Osteoblast (primary cell): ENCODE measurements around the gene ABLIM3. TPM values are rescaled to one million over a fixed set of nuclear protein-coding genes. Genes with fewer than 3 reads are reported as not detected.

Experiments used
- DNase-seq: peaks from one replicate; pipeline ENCODE4 v3.0.0; 2011; ENCODE audit warnings: low spot score, mixed read lengths; ENCODE audit not compliant: insufficient read length; ENCODE audit errors: missing footprints
- H2AFZ ChIP-seq: 2 replicates; pipeline ENCODE4 v1.6.0; 2011; ENCODE audit warnings: mild to moderate bottlenecking, low read length
- H3K27ac ChIP-seq: 2 replicates; pipeline ENCODE4 v1.5.1; 2011; ENCODE audit warnings: mild to moderate bottlenecking, low read depth, low read length, moderate library complexity
- H3K27me3 ChIP-seq: 2 replicates; pipeline ENCODE4 v1.6.0; 2012; ENCODE audit warnings: mild to moderate bottlenecking, control low read depth, inconsistent platforms, low read length, moderate library complexity; ENCODE audit not compliant: insufficient read depth
- H3K36me3 ChIP-seq: 2 replicates; pipeline ENCODE4 v1.5.1; 2011; ENCODE audit warnings: mild to moderate bottlenecking, low read length, control low read depth, moderate library complexity; ENCODE audit not compliant: insufficient read depth
- H3K4me1 ChIP-seq: 2 replicates; pipeline ENCODE4 v1.5.1; 2011; ENCODE audit warnings: mild to moderate bottlenecking, low read length, control low read depth, moderate library complexity; ENCODE audit not compliant: insufficient read depth
- H3K4me2 ChIP-seq: 2 replicates; pipeline ENCODE4 v1.6.0; 2011; ENCODE audit warnings: mild to moderate bottlenecking, low read length; ENCODE audit not compliant: insufficient read depth
- H3K4me3 ChIP-seq: fragments of 200-600 bp; sonication (generic); 3 replicates; pipeline ENCODE4 v1.5.1; 2012; ENCODE audit warnings: mild to moderate bottlenecking, low read length, inconsistent platforms; ENCODE audit not compliant: insufficient read depth
- H3K79me2 ChIP-seq: 2 replicates; pipeline ENCODE4 v1.6.0; 2012; ENCODE audit warnings: mild to moderate bottlenecking, low read length, control low read depth, inconsistent platforms; ENCODE audit not compliant: insufficient read depth
- H3K9me3 ChIP-seq: 2 replicates; pipeline ENCODE4 v1.5.1; 2011; ENCODE audit warnings: low read depth, low read length, control low read depth
- H4K20me1 ChIP-seq: 2 replicates; pipeline ENCODE4 v1.6.0; 2012; ENCODE audit warnings: mild to moderate bottlenecking, low read length, control low read depth; ENCODE audit not compliant: insufficient read depth
- total RNA-seq: library from RNA; depleted of rRNA; stranded (reverse); fragments of >200 nt; gene quantifications from 2 replicates; pipeline ENCODE4 v1.2.3, GENCODE V29; 2012
- TF ChIP-seq, protein P1 (sequence below): IDR thresholded peaks from 2 replicates; pipeline ENCODE4 v1.5.1; 2011; ENCODE audit warnings: mild to moderate bottlenecking, low read depth, low read length, moderate library complexity; ENCODE audit errors: extremely low read depth

Gene ABLIM3
- total RNA-seq, 1 donor, result 5.8 TPM

DNA sequence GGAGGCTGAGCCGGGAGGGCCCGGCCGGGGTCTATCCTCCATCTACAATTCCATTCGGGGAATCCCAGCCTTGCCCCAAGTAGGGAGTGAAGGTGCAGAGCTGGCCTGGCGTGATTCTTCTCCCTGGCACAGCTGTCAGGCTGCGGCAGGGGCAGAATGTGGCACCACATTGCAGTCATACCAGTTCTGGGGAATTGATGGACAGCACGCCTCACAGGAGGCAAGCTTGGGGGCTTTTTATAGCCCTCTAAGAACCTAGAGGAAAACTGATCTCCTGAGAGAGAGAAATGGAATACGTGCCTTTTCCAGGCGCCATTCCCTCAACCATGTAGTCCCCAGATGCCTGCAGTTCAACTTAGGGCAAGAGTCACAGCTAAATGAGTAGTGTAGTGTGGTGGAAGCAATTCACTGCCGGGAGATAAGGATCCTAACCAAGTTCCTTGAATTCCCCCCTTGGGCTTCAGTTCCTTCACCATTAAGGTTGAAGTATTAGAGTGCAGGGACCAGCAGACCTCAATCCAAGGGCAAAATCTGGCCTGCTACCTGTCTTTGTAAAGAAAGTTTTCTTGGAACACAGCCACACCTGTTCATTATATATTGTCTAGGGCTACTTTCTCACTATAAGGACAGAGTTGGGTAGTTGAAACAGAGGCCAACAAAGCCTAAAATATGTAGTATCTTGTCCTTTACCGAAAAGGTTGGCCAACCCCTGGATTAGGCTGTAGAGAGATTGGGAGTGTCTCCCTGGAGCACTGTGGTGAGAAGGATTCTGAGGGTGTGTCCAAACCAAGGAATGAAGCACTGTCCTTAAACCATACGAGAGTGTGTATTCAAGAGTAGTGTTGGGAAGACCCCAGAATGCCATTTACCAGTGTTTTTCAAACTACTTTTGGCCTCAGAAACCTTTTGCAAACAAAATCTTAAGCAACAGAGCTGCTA, 141.0 kb downstream of the ABLIM3 start:
- no peak for DNase-seq
- no peak overlapping the region for H3K4me3 ChIP-seq
- H3K4me2 ChIP-seq, result no peak overlapping the region
- H3K4me1 ChIP-seq, result no peaks in the 10 kb centered on the region
- no peaks in the 10 kb centered on the region for H4K20me1 ChIP-seq
- H3K27ac ChIP-seq, result no peak overlapping the region
- H3K36me3 ChIP-seq, result no peaks in the 10 kb centered on the region
- H3K9me3 ChIP-seq, result no peaks in the 10 kb centered on the region
- H2AFZ ChIP-seq, result no peak overlapping the region
- H3K27me3 ChIP-seq, result peaks cover 7% of the 10 kb centered on the region
- TF ChIP-seq, protein P1, sequence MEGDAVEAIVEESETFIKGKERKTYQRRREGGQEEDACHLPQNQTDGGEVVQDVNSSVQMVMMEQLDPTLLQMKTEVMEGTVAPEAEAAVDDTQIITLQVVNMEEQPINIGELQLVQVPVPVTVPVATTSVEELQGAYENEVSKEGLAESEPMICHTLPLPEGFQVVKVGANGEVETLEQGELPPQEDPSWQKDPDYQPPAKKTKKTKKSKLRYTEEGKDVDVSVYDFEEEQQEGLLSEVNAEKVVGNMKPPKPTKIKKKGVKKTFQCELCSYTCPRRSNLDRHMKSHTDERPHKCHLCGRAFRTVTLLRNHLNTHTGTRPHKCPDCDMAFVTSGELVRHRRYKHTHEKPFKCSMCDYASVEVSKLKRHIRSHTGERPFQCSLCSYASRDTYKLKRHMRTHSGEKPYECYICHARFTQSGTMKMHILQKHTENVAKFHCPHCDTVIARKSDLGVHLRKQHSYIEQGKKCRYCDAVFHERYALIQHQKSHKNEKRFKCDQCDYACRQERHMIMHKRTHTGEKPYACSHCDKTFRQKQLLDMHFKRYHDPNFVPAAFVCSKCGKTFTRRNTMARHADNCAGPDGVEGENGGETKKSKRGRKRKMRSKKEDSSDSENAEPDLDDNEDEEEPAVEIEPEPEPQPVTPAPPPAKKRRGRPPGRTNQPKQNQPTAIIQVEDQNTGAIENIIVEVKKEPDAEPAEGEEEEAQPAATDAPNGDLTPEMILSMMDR, result no peak
- no peaks in the 10 kb centered on the region for H3K79me2 ChIP-seq

DNA sequence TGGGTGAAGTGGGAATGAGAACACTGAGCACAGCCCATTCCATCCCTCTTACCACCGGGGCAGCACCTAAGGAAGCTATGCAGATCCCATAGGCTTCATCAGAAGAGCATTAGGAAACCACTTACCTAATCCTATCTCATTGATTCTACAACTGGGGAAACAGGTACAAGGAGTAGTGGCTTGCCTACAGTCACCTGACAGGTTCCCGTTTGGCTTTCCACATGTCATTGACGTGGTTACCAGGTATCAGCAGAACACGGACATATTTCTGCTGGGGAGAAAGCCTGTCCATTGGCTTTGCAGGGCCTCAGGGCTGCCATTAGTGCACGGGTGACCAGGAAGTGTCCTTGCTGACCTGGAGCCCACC, 141.7 kb downstream of the ABLIM3 start:
- H3K4me3 ChIP-seq, result no peak overlapping the region
- H3K9me3 ChIP-seq, result no peaks in the 10 kb centered on the region
- no peak for DNase-seq
- no peak overlapping the region for H2AFZ ChIP-seq
- H4K20me1 ChIP-seq, result no peaks in the 10 kb centered on the region
- H3K27ac ChIP-seq, result no peak overlapping the region
- no peaks in the 10 kb centered on the region for H3K36me3 ChIP-seq
- H3K27me3 ChIP-seq, result peaks cover 7% of the 10 kb centered on the region
- no peaks in the 10 kb centered on the region for H3K4me1 ChIP-seq
- TF ChIP-seq, protein P1, result no peak
- H3K4me2 ChIP-seq, result no peak overlapping the region
- no peaks in the 10 kb centered on the region for H3K79me2 ChIP-seq

DNA sequence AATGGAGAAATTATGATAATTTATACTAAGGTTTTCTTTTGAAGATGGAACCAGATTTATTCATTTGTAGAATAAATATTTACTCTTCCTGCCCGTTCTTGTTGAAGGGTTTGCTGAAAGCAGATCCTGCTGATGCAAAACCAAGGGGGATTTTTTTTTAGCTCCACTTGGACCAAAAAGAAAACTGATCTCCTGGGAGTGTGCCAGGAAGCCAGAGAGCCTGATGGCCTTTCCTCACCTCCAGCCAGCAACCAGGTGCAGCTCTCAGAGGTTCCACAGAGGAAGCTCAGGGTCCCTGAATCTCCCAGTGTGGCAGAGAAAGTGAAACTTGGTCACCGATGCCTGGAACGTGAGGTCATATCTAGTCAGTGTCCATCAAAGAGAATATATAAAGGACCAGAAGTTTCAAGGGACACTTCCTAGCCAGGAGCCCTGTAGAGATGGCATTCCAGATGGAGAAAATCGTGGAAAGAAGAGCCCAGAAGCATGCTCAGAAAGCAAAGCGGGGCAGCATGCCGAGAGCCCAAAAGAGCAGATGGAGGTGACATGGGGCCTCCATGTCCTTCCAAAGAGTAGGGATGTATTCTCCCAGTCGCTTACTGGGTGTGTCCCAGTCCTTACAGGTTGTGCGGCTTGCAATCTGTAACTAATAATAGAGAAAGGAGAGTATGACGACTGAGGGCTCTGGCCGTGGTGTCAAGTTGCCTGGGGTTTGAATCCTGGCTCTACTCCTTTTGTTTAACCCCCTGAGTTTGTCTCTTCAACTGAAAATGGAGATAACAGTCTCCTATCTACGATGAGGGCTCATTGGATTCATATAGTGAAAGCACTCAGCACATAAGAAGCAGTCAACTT, 142.6 kb downstream of the ABLIM3 start:
- Histone ChIP-seq H3K36me3 (no peaks in the 10 kb centered on the region), H3K4me1 (no peaks in the 10 kb centered on the region), H3K79me2 (no peaks in the 10 kb centered on the region), H2AFZ (peak overlapping the region; percentile 54), H3K4me2 (peak overlapping the region; percentile 62), H4K20me1 (no peaks in the 10 kb centered on the region), H3K9me3 (no peaks in the 10 kb centered on the region), H3K27ac (no peak overlapping the region), H3K27me3 (peaks cover 7% of the 10 kb centered on the region), H3K4me3 (no peak overlapping the region)
- DNase-seq, result no peak
- TF ChIP-seq, protein P1, result no peak

DNA sequence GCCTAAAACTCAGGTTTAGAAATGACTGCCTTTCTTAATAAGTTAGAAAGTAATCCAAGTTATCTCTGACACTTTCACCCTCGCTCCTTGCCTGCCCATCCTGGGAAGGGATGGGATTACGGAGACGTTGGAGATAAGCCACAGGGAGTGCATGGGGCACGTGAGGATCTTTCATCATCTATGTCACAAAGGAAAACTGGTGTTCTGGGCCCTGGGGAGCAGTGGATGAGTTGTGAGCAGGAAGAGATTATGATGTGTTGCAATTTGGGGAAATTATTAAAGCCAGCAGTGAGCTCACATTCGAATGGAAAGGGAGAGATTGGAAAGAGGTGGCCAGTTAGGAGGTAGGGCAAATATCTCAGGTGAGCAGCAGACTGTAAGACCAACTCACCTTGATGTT, 143.2 kb downstream of the ABLIM3 start:
- DNase-seq, result no peak
- Histone ChIP-seq H3K4me1 (no peaks in the 10 kb centered on the region), H3K4me3 (no peak overlapping the region), H3K27me3 (peaks cover 7% of the 10 kb centered on the region), H3K4me2 (peak overlapping the region; percentile 62), H3K36me3 (no peaks in the 10 kb centered on the region), H3K79me2 (no peaks in the 10 kb centered on the region), H3K9me3 (no peaks in the 10 kb centered on the region), H4K20me1 (no peaks in the 10 kb centered on the region), H2AFZ (peak overlapping the region; percentile 54), H3K27ac (no peak overlapping the region)
- TF ChIP-seq, protein P1, result no peak
